AG20443 (cell line): ENCODE results near the gene SORBS2.

Experiments
- DNase-seq: peaks from one replicate; pipeline ENCODE4 v3.0.0; 2012; ENCODE audit warnings: low spot score, mixed read lengths

The SORBS2 gene

DNA sequence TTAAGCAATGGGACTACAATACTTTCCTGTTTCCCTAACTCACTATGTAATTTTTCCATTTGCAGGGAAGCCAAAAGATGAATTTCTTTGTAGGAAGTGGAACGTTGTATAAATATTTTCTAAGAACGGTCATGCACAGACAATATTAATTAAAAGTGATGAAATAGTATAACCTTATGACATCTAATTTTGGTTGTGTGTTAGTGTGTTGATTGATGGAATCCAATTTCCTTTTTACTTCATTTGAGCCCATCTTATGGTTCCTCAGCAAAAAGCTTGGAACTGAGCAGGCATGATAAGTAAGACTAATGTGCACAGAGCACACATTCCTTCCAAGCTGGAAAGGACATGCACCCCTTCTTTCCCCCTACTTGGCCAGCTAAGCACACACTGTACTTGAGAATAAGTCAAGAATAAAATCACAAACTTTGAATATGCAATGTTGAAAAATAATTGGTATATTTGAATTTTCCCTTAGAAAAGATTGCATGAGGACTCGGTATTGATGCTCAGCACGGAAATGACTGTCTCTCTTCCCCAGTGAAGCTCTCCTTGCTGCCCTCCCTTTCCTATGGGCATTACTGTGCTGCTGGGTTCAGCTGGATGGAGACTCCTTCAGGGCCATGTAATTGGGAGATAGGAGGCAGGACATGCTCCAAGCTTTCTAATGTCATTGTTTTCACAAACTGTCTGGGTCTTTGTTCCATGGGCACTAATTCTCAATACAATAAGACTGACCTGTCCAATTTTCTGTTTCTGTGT lies 257.4 kb downstream of the SORBS2 start:
- DNase-seq = no peak

DNA sequence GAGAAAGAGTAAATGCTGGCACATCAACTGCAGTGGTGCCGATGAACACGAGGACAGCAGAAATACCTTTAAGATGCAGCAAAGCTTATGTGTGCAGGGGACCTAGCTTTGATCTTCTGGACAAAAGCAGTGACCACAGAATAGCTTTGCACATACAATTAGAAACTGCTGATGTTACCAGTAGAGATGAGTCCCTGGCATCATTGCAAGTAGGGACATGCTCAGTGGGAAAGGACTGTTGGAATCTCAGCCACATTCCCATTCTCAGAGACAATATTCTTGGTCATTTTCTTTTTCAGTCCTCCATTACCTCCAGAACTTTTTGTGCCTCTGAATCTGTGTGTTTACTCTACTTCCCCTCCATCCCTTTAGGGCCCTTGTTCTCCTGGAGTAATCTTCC lies 259.7 kb downstream of the SORBS2 start:
- no peak for DNase-seq

DNA sequence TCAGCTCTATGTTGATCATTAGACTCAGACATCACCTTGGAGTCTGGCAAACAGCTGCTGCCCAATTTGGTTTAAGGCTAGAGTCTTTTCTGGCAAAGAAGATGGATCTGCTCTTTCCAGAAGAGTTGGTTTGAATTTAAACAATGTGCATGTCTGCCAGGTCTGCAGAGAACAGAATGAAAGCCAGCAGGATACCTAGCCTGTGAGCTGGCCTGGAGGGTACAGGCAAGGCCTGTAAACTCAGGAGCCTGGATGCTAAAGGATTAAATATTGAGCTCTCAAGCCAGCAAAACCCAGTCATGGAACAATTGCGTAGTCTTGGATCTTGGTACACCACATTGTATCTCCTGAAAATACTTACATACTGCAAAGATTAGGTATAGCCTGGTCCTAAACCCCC lies 261.1 kb downstream of the SORBS2 start:
- DNase-seq = no peak

DNA sequence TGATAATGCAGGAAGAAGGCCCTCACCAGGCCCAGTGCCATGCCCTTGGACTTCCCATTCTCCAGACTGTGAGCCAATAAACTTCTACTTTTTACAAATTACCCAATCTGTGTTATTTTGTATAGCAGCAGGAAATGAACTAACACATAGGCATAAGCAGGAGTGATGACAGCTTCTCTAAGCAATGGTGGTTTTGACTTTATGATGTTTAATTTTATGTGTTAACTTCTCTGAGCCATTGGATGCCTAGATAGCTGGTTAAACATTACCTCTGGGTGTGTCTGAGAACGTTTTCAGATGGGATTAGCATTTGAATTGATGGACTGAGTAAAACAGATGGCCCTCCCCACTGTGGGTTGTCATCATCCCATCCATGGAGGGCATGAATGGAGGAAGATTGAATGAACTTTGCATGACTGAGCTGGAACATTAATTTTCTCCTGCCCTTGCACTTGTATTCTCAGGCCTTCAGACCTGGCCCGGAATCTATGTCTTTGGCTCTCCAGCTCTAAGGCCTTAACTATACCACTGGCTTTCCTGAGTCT lies 262.8 kb downstream of the SORBS2 start:
- no peak for DNase-seq

DNA sequence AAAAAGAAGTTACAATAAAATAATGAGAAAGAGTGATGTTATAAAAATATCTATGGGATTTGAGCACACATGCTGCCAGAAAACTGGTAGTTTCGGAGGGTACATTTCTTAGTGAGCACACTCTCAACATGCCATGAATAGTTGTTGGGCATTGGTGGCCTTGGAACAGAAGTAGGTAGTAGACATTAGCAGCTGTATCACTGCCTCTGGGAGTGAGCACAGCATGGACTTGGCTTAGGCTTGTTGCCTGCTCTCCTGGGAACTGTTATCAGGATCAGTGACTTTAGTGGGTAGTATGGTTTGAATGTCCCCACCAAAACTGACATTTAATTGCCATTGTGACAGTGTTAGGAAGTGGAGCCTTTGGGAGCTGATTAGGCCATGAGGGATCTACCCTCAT lies 263.4 kb downstream of the SORBS2 start:
- no peak for DNase-seq

DNA sequence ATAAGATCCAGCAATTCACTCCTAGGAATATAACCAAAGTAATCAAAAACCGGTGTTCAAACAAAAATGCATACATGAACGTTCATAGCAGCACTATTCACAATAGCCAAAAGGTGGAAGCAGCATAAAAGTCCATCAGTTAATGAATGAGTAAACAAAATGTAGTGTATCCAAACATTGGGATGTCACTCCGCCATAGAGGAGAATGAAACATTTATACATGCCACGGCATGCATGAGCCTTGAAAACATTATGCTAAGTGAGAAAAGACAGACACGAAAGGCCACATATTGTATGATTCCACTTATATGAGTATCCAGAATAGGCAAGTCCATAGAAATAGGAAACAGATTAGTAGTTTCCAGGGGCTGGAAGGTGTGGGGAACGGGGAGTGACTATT lies 265.7 kb downstream of the SORBS2 start:
- DNase-seq = no peak

DNA sequence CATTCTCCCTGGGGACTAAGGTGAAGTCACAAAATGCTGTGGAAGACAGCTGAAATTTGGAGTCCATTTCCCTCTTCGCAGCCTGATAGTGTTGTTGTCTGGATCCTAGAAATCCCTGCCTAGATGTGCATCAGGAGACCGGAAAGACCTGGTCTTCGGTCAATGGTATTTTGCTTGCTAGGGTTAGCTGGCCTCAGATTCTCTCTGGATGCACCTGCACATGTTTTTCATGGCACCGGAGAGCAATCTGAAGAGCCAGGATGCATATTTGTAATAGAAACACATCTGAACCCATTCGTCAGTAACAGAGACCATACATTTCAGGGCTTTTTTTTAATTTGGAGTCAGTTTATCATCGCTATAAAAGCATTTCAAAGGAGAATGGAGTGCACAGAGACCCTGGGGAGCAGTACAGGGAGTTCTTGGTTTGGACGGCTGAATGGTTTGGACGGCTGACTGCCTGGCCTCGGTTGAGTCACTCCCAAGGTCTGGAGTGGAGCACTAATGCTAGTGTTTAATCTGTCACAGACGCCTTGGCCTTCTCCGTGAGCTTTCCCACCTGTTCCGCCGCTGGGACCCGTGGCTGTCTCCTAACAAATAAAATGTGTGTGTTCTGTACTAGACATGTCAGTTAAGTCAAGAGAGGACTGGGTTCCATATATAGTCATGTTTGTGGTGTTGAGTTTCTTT lies 269.2 kb downstream of the SORBS2 start:
- DNase-seq = no peak

DNA sequence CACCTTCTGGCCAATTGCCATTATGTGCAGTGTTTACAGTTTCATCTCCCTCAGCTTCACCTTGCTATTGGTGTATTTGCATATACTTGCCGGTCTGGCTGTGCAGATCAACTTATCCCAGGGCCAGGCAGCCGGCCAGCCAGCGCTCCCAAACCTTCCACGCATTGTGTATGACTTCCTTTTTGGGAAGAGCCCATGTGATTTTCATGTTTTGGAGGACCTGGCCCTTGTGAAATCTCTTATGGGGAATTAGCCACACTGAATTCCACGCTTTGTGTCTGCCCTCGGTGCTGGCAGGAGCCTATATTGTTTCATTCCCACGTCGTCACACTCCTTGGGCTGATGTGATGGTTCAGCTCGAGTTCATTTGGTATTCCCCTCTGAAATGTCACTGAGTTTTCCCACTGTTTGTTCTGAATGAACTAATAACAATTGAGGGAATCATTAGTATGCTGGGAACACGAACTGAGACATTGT lies 270.7 kb downstream of the SORBS2 start:
- no peak for DNase-seq

DNA sequence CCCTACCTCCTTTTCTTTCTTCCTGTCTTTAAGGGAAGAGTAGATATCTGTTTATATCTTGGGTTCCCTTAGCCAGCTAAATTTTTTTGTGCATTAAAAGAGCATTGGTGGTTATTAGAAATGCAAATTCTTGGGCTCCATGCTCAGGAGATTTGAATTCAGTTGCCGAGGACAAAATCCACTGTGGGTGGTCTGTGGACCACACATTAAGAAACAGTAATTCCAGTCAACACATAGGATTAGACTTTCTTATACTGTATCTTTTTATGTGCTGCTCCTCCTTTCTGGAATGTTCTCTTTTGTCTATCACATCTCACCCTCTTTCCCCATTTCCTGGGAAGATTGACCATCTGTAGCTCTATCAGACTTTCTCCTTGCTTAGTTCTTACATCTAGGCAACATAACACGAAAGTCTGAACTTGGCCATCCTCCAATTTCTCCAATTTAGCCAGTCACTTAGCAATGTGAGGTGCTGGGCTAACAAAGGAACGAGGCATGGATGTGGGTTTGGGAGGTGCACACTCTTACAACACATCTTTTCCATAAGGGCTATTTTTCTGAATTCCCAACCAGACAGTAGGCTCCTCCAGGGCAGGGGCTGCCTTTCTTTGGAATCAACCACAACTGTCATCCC lies 271.4 kb downstream of the SORBS2 start:
- DNase-seq = no peak

DNA sequence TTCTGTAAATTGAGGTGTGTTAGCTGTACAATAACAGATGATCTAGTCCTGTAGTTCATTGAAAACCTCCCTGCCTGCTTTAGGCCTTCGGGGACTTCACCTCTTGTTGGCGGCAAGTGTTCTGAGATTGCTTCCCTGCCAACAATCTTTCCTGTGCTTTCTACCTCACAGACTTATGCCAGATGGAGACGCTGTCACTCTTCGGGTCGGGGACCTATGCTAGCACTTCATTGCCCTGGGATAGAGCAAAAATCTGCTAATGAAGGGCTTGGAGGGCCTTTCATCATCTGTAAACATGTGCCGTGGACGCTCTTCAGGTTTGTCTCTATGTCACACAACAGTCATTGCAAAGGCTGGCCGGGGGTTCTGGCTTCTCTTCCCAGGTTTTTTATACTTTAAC lies 272.0 kb downstream of the SORBS2 start:
- no peak for DNase-seq

DNA sequence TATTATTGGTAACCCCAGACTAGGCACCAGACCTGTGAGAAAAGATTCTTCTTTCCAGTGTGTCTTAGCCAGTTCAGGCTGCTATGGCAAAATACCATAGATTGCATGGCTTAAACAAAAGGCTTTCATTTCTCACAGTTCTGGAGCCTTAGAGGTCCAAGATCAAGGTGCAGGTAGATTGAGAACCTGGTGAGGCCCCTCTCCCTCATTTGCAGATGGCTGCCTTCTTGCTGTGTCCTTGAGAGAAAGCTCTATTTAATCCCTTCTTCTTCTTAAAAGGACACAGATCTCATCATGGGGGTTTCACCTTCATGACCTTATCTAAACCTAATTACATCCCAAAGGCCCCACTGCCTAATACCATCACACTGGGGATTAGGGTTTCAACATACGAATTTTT lies 273.2 kb downstream of the SORBS2 start:
- no peak for DNase-seq

DNA sequence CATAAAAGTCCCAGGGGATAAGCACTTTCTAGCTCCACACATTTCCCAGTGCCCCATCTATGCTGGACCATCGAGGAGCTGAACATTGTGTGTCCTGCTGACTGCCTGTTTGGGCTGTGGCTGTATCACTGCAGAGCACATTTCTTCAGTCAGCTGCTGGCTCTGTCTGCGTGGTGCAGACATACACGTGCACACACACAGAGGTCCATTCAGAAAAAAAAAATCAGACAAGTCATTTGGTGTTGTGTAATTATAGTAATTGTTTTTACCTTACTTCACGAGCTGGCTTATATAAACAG lies 275.6 kb downstream of the SORBS2 start:
- no peak for DNase-seq

DNA sequence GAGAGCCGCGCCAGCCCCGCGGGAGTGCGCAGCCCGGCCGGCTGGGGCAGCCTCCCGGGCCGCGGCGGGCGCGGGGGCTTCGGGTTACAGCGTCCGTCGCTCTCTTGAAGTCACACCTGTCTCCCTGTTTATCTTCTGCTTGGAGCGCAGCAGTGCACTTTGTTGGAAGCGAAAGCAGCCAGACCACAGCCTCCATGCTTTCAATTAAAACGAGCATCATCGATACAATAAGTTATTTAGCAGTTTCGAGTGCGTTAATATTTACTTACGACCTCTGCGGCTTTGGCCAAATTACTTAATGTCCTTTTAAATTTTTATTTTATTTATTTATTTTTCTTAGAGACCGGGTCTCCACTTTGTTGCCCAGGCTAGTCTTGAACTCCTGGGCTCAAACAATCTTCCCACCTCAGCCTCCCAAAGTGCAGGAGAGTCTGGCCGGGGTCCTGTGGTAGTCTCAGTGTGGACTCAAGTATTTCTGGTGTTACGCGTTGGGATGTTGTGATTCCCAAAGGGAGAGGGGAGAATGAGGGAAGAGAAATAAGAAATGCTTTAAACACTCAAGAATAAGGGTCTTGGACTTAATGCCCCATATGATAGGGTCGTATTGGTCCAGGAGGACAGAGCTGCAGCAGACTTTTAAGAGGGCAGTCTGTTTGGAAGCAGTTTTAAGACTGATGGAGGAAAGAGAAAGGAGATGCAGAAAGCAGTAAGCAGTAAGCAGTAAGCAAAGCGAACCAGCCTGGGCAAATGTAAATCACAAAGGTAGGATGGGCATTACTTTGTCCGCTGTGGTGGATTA lies 276.2 kb downstream of the SORBS2 start:
- no peak for DNase-seq
